GM18511 (cell line): Measurements from ENCODE around the gene PSMG3.

Experiments used
- ATAC-seq: cut with Tn5 transposase; IDR thresholded peaks from one replicate; pipeline ENCODE4 v1.9.1; 2021; ENCODE audit warnings: mild to moderate bottlenecking, moderate library complexity; ENCODE audit not compliant: unreplicated experiment

Gene PSMG3

GRCh38 chr7:1580422-1581030, 10.7 kb upstream of the PSMG3 start:
- ATAC-seq = no peak

DNA sequence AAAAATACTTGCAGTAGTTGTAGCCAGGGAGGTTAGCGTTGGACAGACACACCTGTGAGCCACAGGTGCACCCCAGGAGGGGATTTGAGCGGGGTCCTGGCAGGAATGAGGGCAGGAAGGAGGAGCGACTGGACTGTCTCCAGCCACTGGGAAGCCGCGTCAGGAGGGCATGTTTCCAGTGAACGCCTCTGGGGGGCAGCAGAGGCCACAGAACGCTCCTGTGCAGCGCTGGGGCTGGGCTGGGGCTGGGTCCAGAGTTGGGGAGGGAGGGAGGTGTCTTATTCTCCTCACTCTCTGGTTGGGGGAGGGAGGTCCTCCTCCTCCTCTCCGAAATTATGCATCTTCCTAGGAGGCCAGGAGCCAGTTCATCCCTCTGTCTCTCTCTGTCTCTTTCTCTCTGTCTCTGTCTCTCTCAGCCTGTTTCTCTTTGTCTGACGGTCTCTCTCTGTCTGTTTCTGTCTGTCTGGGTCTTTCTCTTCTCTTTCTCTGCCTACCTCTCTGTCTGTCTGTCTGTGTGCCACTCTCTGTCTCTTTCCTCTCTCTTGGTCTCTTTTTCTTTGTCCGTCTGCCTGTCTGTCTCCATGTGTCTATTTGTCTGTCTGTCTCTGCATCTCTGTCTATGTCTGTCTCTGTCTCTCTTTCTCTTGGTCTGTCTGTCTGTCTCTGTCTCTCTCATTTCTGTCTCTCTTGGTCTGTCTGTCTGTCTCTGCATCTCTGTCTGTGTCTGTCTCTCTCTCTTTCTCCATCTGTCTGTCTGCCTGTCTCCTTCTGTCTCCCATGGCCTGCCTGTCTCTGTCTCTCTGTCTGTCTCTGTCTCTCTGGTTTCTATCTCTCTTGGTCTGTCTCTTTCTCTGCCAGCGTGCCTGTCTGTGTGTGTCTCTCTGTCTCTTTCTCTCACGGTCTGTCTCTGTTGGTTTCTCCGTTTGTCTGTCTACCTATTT, 9.9 kb upstream of the PSMG3 start:
- no peak for ATAC-seq

DNA sequence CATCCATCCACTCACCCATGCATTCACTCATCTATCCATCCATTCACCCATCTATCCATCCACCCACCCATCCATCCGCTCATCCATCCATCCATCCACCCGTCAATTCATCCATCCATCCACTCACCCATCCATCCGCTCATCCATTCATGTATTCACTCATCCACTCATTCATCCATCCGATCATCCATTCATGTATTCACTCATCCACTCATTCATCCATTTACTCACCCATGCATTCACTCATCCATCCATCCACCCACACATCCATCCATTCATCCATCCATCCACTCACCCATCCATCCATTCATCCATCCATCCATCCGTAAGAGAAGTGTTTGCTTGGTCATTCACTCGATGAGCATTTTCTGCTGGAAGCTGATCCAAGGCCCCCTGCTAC, 8.7 kb upstream of the PSMG3 start:
- no peak for ATAC-seq

DNA sequence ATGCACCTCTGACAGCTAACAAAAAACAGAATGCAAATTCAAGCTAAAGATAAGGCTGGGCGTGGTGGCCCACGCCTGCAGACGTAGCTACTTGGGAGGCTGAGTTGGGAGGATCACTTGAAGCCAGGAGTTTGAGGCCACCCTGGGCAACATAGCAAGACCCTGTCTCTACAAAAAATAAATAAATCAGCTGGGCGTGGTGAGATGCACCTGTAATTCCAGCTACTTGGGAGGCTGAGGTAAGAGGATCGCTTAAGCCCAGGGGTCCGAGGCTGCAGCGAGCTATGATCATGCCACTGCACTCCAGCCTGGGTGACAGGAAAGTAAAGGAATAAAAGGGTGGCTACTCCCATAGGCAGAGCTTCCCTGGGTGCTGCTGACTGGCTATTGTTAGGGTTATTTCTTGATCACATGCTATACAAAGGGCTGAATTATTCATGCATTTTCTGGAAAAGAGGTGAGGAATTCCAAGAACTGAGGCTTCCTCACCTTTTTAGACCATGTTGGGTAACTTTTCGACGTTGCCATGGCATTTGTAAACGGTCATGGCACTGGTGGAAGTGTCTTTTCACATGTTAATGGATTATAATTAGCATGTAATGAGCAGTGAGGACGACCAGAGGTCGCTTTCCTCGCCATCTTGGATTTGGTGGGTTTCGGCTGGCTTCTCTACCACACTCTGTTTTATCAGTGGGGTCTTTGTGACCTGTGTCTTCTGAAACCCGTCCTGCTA, 6.9 kb upstream of the PSMG3 start:
- no peak for ATAC-seq

- ATAC-seq = no peak
These were observed 6.0 kb upstream of the PSMG3 start for GRCh38 chr7:1575809-1576208.

- no peak for ATAC-seq
These were observed 2.4 kb upstream of the PSMG3 start for GRCh38 chr7:1572111-1572822.

GRCh38 chr7:1569440-1569832, 396 bp downstream of the PSMG3 start:
- peak; percentile 17 for ATAC-seq

- ATAC-seq = no peak
These were observed 816 bp downstream of the PSMG3 start for GRCh38 chr7:1569016-1569415.

GRCh38 chr7:1567896-1568510, 1.8 kb downstream of the PSMG3 start:
- no peak for ATAC-seq

GRCh38 chr7:1567049-1567771, 2.6 kb downstream of the PSMG3 start:
- no peak for ATAC-seq

DNA sequence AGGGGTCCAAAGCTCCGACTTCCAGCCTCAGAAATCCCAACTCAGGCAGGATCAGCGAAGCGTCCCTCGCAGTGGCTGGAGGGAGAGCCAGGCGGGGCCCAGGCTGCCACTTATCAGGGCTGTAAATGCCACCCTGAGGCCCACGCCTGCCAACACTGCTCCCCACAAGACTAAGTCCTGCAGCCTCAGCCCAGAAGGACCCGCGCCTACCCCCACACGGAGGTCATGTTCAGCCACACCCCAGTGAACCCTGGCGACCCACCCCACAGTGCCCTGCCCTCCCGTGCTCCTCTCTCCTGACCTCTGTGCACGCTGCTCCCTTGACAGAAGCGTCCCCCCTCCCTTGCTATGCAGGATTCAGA, 3.2 kb downstream of the PSMG3 start:
- no peak for ATAC-seq

DNA sequence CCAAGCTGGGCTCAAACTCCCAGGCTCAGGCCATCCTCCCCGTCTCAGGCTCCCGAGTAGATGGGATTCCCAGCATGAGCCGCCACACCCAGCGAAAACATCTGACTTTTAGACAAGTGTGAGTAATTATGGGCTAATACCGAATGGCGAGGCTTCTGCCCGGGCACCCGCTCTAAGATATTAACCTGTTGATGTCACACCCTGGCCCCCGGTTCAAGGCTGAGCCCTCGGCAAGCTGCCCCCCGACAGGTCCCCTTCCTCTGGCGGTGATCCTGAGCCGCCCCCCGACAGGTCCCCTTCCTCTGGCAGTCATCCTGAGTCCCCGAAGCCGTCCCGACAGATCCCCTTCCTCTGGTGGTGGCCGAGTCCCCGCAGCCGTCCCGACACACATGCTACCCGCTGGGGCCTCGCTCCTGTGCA, 5.2 kb downstream of the PSMG3 start:
- no peak for ATAC-seq

- no peak for ATAC-seq
These were observed 5.7 kb downstream of the PSMG3 start for GRCh38 chr7:1563981-1564602.

DNA sequence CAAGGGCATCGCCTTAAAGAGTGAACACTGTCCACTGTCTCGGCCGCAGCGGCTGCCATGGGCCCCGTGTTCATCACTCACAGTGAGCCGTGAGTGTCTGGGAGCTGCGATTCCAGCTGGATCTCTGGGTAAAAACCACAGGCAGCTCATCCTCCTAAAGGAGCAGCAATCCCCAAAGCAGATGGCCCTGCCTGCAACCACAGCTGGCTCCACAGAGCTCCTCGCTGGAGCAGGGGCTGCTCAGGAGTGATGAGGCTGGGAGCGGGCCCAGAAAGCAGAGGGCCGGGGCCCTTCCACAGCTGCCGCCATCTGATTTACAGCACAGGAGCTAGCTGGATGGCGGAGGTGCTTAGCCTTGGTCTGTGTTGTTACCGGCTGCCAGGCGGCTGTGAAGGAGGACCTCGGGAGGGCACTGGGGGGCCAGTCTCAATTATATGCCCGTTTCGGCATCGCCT, 7.2 kb downstream of the PSMG3 start:
- no peak for ATAC-seq

DNA sequence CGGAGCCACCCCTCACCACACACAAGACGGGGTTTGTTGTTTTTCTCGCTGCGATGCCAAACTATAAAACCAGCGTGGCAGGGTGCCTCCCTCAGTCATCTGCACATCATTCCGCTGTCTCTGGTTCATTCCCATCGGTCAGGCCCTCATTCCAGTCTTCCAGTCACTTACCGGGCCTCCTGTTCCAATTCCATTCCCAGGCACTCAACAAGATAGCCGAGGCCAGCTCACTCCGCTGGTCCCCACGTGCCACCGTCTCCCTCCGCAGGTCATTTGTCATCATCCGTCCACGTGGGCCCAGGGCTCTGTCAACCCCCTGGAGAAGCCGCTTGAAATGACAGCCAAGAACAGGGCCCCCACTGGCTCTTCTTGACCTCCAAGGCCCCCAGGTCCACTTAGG, 7.7 kb downstream of the PSMG3 start:
- no peak for ATAC-seq

DNA sequence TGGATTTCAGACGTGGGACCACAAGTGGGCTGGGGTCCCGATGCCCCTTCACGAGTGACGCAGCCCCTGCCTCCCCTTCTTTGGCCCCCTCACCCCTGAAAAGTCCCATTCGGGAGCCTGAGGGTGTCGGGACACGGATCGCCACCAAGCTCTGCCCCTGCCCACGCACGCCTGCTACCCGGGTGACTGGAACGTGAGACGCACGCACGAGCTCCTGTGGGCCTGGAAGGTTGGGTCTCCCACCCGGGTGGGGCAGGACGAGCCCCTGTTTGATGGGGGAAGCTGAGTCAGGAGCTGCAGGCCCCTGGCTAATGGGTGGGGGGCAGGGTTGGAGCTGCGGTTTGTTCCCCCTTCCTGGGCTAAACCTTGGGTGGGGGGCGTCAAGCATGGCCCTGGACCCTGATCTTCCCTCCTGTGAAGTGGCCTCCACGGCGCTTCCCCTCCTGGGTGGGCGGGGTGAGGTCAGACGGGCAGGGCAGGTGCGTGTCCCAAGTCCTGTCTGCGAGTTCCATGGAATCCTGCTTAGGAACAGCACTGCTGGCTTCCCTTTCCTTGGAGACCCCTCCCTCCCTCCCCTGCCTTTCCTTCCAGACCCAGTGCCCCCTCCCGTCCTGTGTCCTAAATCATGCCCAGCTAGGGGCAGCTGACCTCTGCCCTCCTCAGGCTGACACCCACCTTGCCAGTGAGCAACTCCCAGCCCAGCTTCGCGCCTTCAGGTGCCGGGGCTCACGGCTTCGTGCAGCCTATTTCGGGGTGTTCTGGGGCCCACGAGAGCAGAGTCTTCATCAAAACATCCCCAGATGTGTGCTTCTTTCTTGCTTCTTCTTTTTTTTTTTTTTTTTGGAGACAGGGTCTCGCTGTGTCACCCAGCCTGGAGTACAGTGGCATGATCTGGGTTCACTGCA, 8.5 kb downstream of the PSMG3 start:
- no peak for ATAC-seq

- ATAC-seq = no peak
These were observed 9.2 kb downstream of the PSMG3 start for GRCh38 chr7:1560620-1561031.
